Transverse colon (tissue), 4 donors: ENCODE data around the gene TTC28.

ENCODE experiments used
- POLR2A ChIP-seq: fragments of 450-650 bp; IDR thresholded peaks from one replicate; pipeline ENCODE4 v1.6.1; 2016; ENCODE audit warnings: antibody characterized with exemption, mild to moderate bottlenecking, moderate library complexity
- POLR2AphosphoS5 ChIP-seq, 3 donors: sonication (generic); formaldehyde crosslinking; IDR thresholded peaks; one replicate each; pipeline ENCODE4 v1.6.1; 2016; ENCODE audit warnings: antibody characterized with exemption in 3 of 3
- TF ChIP-seq, protein P1 (sequence below), 5 experiments: fragments of 200-600 bp in 3 of 5; fragments of 450-650 bp in 2 of 5; sonication (generic) in 3 of 5; IDR thresholded peaks; 1 replicate in 2 of 5; 2 replicates in 3 of 5; pipeline ENCODE4 v1.5.1; 2016 to 2017; ENCODE audit warnings: antibody characterized with exemption in 5 of 5, inconsistent platforms in 3 of 5, mild to moderate bottlenecking in 2 of 5, moderate library complexity in 1 of 5

DNA sequence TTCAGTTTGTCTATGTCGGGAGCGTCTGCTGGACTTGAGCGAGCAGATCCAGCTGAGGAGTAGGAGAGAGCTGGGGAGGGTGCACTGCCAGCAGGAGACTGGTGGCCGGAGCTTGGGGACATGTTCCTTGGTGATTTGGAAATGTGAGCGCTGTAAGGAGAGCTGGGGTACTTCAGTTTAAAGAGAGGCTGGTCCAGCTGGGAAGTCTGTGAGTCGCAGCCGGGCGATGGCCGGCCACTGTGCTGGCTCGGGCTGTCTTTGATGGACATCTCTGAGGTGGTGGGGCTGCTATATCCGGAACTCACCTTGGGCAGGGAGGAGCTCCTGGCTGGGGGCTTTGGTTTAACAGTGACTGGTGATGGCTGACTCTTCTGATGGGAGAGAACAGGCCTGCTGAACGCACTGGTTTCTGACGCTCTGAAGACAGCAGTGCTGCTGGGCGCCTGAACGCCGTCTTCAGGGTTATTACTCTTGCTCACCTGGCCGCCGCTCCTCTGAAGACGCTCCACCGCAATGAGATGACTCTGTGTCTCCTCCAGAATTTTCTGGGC is 696.9 kb downstream of the TTC28 start:
- TF ChIP-seq, protein P1, sequence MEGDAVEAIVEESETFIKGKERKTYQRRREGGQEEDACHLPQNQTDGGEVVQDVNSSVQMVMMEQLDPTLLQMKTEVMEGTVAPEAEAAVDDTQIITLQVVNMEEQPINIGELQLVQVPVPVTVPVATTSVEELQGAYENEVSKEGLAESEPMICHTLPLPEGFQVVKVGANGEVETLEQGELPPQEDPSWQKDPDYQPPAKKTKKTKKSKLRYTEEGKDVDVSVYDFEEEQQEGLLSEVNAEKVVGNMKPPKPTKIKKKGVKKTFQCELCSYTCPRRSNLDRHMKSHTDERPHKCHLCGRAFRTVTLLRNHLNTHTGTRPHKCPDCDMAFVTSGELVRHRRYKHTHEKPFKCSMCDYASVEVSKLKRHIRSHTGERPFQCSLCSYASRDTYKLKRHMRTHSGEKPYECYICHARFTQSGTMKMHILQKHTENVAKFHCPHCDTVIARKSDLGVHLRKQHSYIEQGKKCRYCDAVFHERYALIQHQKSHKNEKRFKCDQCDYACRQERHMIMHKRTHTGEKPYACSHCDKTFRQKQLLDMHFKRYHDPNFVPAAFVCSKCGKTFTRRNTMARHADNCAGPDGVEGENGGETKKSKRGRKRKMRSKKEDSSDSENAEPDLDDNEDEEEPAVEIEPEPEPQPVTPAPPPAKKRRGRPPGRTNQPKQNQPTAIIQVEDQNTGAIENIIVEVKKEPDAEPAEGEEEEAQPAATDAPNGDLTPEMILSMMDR (IDR thresholded peaks at IDR 0.05) = no peak
- no peak for TF ChIP-seq POLR2A
- TF ChIP-seq POLR2AphosphoS5 (IDR thresholded peaks at IDR 0.05) = no peak
